ENCODE data around the gene CPSF2.

- TF ChIP-seq CTCF (conservative IDR thresholded peaks at IDR 0.05; ENCODE audit: low read length) (no peak), EZH2phosphoT487 (IDR thresholded peaks at IDR 0.05; ENCODE audit: borderline replicate concordance, low read depth, low read length) (no peak)
Observed at GRCh38 chr14:92143309-92143708, 21.5 kb downstream of the CPSF2 start.
